ENCODE results near the gene ZBTB20.

Gene ZBTB20

GRCh38 chr3:114562557-114562956 is 584.5 kb downstream of the ZBTB20 start:
- TF ChIP-seq ZFP3 (CRISPR knock-in tag; IDR thresholded peaks at IDR 0.05), result no peak
- TF ChIP-seq PPARA (CRISPR knock-in tag; IDR thresholded peaks at IDR 0.05; ENCODE audit: borderline replicate concordance), result no peak
- TF ChIP-seq ZC3H10 (CRISPR knock-in tag; IDR thresholded peaks at IDR 0.05), result no peak
- TF ChIP-seq TCF4 (CRISPR knock-in tag; IDR thresholded peaks at IDR 0.05; ENCODE audit: borderline replicate concordance), result no peak
- no peak for ATAC-seq

GRCh38 chr3:114558271-114558670 is 588.8 kb downstream of the ZBTB20 start:
- TF ChIP-seq ZC3H10 (CRISPR knock-in tag; IDR thresholded peaks at IDR 0.05) (no peak), ZNF70 (CRISPR knock-in tag; IDR thresholded peaks at IDR 0.05) (no peak), CSDC2 (CRISPR knock-in tag; IDR thresholded peaks at IDR 0.05) (no peak), ESRRG (CRISPR knock-in tag; IDR thresholded peaks at IDR 0.05) (no peak), OSR1 (CRISPR knock-in tag; IDR thresholded peaks at IDR 0.05) (no peak), BACH2 (CRISPR knock-in tag; IDR thresholded peaks at IDR 0.05; ENCODE audit: borderline replicate concordance) (no peak), PPARA (CRISPR knock-in tag; IDR thresholded peaks at IDR 0.05; ENCODE audit: borderline replicate concordance) (no peak), CSRNP3 (CRISPR knock-in tag; IDR thresholded peaks at IDR 0.05) (no peak), ZFP3 (CRISPR knock-in tag; IDR thresholded peaks at IDR 0.05) (no peak), POU6F1 (CRISPR knock-in tag; IDR thresholded peaks at IDR 0.05; ENCODE audit: borderline replicate concordance, low read depth) (no peak), ARNTL (CRISPR knock-in tag; IDR thresholded peaks at IDR 0.05; ENCODE audit: borderline replicate concordance, low read depth) (no peak), PATZ1 (CRISPR knock-in tag; IDR thresholded peaks at IDR 0.05; ENCODE audit: borderline replicate concordance) (no peak), ISL1 (CRISPR knock-in tag; IDR thresholded peaks at IDR 0.05) (no peak), RARB (CRISPR knock-in tag; IDR thresholded peaks at IDR 0.05) (no peak)
- ATAC-seq, result no peak

- TF ChIP-seq BACH2 (CRISPR knock-in tag; IDR thresholded peaks at IDR 0.05; ENCODE audit: borderline replicate concordance) (no peak), POU6F1 (CRISPR knock-in tag; IDR thresholded peaks at IDR 0.05; ENCODE audit: borderline replicate concordance, low read depth) (no peak), ZFP30 (CRISPR knock-in tag; IDR thresholded peaks at IDR 0.05) (no peak)
- no peak for ATAC-seq
These were observed 589.3 kb downstream of the ZBTB20 start for GRCh38 chr3:114557791-114558190.

- no peak for ATAC-seq
- TF ChIP-seq CREB5 (CRISPR knock-in tag; IDR thresholded peaks at IDR 0.05; ENCODE audit: low read depth) (no peak), CSRNP3 (CRISPR knock-in tag; IDR thresholded peaks at IDR 0.05) (no peak), ESRRG (CRISPR knock-in tag; IDR thresholded peaks at IDR 0.05) (no peak), ZFP30 (CRISPR knock-in tag; IDR thresholded peaks at IDR 0.05) (no peak), PATZ1 (CRISPR knock-in tag; IDR thresholded peaks at IDR 0.05; ENCODE audit: borderline replicate concordance) (no peak), BACH2 (CRISPR knock-in tag; IDR thresholded peaks at IDR 0.05; ENCODE audit: borderline replicate concordance) (no peak), SNAI2 (CRISPR knock-in tag; IDR thresholded peaks at IDR 0.05) (no peak), TCF4 (CRISPR knock-in tag; IDR thresholded peaks at IDR 0.05; ENCODE audit: borderline replicate concordance) (no peak), ZNF70 (CRISPR knock-in tag; IDR thresholded peaks at IDR 0.05) (no peak), RARB (CRISPR knock-in tag; IDR thresholded peaks at IDR 0.05) (no peak), ARNTL (CRISPR knock-in tag; IDR thresholded peaks at IDR 0.05; ENCODE audit: borderline replicate concordance, low read depth) (no peak), CSDC2 (CRISPR knock-in tag; IDR thresholded peaks at IDR 0.05) (no peak), TOX (CRISPR knock-in tag; IDR thresholded peaks at IDR 0.05; ENCODE audit: borderline replicate concordance) (no peak)
These were observed 590.4 kb downstream of the ZBTB20 start for GRCh38 chr3:114556657-114557213.

All from SK-N-SH treated with all-trans-retinoic acid at 6 μM for 48 hours (cell line).